T-helper 2 cell treated with Interferon-gamma antibody and Interleukin-4, amounts not matched to agents 5 μg/mL and 100 μg/mL, for 36 hours (primary cell): ENCODE results near the gene SLC35B2.
"Not testable (repeated sequence)": the region's sequence is repeated elsewhere in the genome, so short reads cannot be mapped to it uniquely, and the experiment has no call there.

ENCODE experiments used
- DNase-seq: peaks from one replicate; pipeline ENCODE4 v3.0.0; 2021; ENCODE audit warnings: low spot score
- H3K27ac Mint-ChIP-seq: one replicate; pipeline ENCODE4 v1.8.0; 2021; ENCODE audit warnings: mild to moderate bottlenecking, mixed read lengths
- H3K27me3 Mint-ChIP-seq: one replicate; pipeline ENCODE4 v1.8.0; 2021; ENCODE audit warnings: low read depth, mixed read lengths
- H3K36me3 Mint-ChIP-seq: one replicate; pipeline ENCODE4 v1.8.0; 2021; ENCODE audit warnings: low read depth, mixed read lengths
- H3K4me1 Mint-ChIP-seq: one replicate; pipeline ENCODE4 v1.8.0; 2021; ENCODE audit warnings: low read depth, mixed read lengths
- H3K4me3 Mint-ChIP-seq: one replicate; pipeline ENCODE4 v1.8.0; 2022; ENCODE audit warnings: mild to moderate bottlenecking, moderate library complexity, mixed read lengths
- H3K9me3 Mint-ChIP-seq: one replicate; pipeline ENCODE4 v1.8.0; 2021; ENCODE audit warnings: mixed read lengths

Gene SLC35B2

DNA sequence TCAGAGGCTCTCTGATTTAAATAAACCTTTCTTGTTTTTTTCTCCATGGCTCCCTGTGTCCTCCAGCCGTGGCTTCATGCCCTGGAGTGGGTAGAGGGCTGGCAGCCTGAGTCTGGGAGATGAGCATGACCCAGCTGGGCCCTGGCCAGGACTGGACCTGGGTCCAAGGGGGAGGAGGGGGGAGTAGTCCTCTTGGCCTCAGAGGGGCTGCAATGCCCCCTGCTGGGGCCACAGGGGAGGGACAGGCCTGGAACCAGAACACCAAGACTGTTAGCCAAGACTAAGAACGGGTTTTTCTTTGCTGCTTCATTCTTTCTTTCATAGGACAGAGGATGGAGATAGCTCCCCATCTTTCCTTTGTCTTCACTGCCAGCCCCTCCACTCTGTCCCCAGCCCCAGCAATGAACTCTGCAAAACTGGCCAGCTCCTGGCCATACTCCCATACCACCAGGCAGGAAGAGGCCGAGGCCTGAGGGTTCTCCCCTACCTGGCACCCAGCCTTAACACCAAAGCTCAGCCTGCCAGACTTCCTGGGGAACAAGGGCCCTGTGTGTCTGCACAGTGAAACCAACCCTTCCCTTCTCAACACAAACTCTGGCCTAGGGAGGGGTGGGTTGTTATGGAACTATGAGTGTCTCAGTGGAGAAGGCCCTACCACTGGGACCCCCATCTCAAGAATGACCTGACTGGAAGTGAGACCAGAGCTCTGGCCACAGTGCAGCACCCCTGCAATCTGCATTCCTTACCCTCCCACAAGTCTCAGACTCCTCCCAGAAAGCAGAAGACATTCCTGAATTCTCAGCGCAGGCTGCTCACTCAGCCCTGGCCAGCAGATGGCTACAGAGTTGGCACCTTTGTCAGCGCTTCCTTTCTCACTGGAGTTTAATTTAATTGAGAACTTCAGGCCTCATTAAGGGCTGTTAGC, 23.0 kb downstream of the SLC35B2 start:
- no peak for DNase-seq
- peaks cover 10% of the 10 kb centered on the region for H3K4me1 Mint-ChIP-seq
- H3K36me3 Mint-ChIP-seq, result peaks cover 14% of the 10 kb centered on the region
- no peak overlapping the region for H3K27ac Mint-ChIP-seq
- H3K9me3 Mint-ChIP-seq, result no peaks in the 10 kb centered on the region
- H3K4me3 Mint-ChIP-seq, result no peak overlapping the region
- H3K27me3 Mint-ChIP-seq, result no peaks in the 10 kb centered on the region

DNA sequence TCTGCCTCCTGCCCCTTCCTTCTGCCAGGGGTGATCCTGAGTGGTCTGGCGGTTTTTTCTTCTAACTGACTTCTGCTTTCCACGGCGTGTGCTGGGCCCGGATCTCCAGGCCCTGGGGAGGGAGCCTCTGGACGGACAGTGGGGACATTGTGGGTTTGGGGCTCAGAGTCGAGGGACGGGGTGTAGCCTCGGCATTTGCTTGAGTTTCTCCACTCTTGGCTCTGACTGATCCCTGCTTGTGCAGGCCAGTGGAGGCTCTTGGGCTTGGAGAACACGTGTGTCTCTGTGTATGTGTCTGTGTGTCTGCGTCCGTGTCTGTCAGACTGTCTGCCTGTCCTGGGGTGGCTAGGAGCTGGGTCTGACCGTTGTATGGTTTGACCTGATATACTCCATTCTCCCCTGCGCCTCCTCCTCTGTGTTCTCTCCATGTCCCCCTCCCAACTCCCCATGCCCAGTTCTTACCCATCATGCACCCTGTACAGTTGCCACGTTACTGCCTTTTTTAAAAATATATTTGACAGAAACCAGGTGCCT, 23.7 kb downstream of the SLC35B2 start:
- peaks cover 14% of the 10 kb centered on the region for H3K36me3 Mint-ChIP-seq
- H3K9me3 Mint-ChIP-seq, result no peaks in the 10 kb centered on the region
- DNase-seq, result no peak
- no peaks in the 10 kb centered on the region for H3K27me3 Mint-ChIP-seq
- H3K4me1 Mint-ChIP-seq, result peaks cover 10% of the 10 kb centered on the region
- H3K4me3 Mint-ChIP-seq, result no peak overlapping the region
- peak overlapping the region; percentile 27 for H3K27ac Mint-ChIP-seq

DNA sequence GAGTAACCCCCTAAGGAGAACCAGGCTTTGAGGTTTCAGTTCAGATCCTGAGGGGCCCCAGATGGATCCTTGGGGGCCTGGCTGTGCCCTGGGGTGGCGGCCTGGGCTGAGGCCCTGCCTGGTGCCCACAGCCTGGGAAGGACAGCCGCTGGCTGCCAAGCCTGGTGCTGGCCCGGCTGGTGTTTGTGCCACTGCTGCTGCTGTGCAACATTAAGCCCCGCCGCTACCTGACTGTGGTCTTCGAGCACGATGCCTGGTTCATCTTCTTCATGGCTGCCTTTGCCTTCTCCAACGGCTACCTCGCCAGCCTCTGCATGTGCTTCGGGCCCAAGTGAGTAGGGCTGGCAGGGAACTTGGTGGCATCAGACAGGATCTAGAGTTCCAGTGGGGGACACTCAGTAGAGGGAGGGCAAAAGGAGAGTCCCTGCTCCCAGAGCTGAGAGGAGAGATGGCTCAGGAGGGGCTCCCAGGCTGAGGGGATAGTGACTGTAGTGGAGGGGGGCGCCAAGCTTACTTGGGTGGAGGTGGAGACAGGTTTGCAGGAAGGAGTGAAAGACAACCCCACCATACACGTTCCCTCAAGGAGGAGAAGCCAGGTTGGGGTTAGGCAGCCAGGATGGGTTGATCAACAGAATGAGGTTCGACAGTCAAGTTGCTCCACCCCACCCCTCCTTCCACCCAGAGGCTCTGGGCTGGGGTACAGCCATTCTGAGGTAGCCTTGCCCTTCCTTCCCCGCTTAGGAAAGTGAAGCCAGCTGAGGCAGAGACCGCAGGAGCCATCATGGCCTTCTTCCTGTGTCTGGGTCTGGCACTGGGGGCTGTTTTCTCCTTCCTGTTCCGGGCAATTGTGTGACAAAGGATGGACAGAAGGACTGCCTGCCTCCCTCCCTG, 24.4 kb downstream of the SLC35B2 start:
- Mint-ChIP-seq H3K36me3 (peaks cover 14% of the 10 kb centered on the region), H3K27me3 (no peaks in the 10 kb centered on the region)

DNA sequence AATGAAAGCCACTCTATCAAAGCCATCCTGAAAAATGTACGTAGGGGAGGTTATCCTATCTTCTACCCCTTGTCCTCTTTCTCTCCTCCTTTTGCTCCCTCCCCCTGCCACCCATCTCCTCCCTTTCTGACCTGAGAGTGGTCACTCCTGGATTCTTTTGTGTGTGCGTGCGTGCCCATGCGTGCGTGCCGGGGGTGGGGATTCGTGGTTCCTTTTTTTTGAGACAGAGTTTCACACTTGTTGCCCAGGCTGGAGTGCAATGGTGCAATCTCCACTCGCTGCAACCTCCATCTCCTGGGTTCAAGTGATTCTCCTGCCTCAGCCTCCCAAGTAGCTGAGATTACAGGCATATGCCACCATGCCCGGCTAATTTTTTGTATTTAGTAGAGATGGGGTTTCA, 25.9 kb downstream of the SLC35B2 start:
- H3K9me3 Mint-ChIP-seq, H3K4me3 Mint-ChIP-seq, H3K27ac Mint-ChIP-seq, H3K4me1 Mint-ChIP-seq, DNase-seq, H3K27me3 Mint-ChIP-seq: not testable (repeated sequence)
- peaks cover 14% of the 10 kb centered on the region for H3K36me3 Mint-ChIP-seq

More for the DNA sequence above, 24.4 kb downstream of the SLC35B2 start:
- H3K4me3 Mint-ChIP-seq, result no peak overlapping the region
- DNase-seq, result no peak
- no peaks in the 10 kb centered on the region for H3K9me3 Mint-ChIP-seq
- H3K4me1 Mint-ChIP-seq, result peaks cover 6% of the 10 kb centered on the region
- H3K27ac Mint-ChIP-seq, result peak overlapping the region; percentile 27

DNA sequence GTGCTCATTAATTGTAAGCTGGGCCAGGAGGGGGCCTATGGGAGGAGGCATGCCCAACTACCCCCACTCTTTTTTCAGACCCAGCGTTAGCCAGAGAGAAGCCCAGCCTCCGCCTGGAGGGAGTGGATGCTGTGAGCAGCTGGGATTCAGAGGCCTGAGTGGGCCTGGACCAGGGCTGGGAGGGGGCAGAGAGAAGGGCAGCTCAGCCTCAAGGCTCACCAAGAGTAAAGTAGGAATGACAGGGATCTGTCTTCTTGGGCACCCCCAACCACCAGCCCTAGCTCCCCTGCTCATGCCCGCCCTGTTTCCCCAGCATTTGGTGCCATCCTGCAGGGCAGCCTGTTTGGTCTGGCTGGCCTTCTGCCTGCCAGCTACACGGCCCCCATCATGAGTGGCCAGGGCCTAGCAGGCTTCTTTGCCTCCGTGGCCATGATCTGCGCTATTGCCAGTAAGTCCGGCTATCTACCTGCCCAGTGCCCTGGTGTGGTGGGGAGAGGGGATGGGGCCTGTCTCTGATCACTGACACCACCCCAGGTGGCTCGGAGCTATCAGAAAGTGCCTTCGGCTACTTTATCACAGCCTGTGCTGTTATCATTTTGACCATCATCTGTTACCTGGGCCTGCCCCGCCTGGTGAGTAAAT, 27.2 kb downstream of the SLC35B2 start:
- Mint-ChIP-seq H3K9me3 (no peaks in the 10 kb centered on the region), H3K27ac (no peak overlapping the region), H3K4me1 (peaks cover 6% of the 10 kb centered on the region), H3K4me3 (no peak overlapping the region), H3K36me3 (peaks cover 14% of the 10 kb centered on the region), H3K27me3 (no peaks in the 10 kb centered on the region)
- no peak for DNase-seq

DNA sequence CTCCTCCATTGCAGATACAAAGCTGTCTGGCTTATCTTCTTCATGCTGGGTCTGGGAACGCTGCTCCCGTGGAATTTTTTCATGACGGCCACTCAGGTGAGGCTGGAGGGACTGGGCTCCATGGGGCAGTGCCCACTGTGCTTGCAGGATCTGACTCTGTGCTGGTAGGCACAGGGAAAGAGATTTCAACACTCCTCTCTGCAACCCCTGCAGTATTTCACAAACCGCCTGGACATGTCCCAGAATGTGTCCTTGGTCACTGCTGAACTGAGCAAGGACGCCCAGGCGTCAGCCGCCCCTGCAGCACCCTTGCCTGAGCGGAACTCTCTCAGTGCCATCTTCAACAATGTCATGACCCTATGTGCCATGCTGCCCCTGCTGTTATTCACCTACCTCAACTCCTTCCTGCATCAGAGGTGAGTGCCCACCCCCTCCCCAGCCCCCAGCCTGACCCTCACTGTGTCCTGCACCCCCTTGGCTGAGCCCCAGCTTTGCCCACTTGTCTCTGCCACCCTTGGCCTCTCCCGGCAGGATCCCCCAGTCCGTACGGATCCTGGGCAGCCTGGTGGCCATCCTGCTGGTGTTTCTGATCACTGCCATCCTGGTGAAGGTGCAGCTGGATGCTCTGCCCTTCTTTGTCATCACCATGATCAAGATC, 27.8 kb downstream of the SLC35B2 start:
- Mint-ChIP-seq H3K27me3 (no peaks in the 10 kb centered on the region), H3K27ac (no peak overlapping the region), H3K4me1 (peaks cover 12% of the 10 kb centered on the region), H3K36me3 (peaks cover 14% of the 10 kb centered on the region), H3K4me3 (no peak overlapping the region), H3K9me3 (no peaks in the 10 kb centered on the region)
- no peak for DNase-seq

DNA sequence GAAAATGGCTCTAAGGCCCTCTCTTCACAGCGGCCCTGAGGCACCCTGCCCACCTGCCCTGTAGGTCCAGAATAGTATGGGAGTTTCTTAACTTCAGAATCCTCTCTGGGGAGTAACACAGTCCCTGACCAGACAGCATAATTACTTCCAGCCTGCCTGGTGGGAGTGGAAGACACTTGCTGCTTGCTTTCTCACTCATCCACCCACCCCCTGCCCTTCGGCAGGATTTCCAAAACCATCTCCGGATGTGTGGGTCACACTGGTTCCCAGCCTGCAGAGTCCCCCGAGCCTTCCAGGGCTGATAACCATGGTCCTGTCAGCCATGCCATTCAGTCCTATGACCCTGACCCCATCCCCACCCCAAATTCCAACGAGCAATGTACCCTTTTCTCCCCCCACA, 28.5 kb downstream of the SLC35B2 start:
- H3K27ac Mint-ChIP-seq, result no peak overlapping the region
- no peaks in the 10 kb centered on the region for H3K27me3 Mint-ChIP-seq
- H3K4me3 Mint-ChIP-seq, result no peak overlapping the region
- H3K9me3 Mint-ChIP-seq, result no peaks in the 10 kb centered on the region
- peaks cover 16% of the 10 kb centered on the region for H3K4me1 Mint-ChIP-seq
- no peak for DNase-seq
- H3K36me3 Mint-ChIP-seq, result peaks cover 14% of the 10 kb centered on the region

DNA sequence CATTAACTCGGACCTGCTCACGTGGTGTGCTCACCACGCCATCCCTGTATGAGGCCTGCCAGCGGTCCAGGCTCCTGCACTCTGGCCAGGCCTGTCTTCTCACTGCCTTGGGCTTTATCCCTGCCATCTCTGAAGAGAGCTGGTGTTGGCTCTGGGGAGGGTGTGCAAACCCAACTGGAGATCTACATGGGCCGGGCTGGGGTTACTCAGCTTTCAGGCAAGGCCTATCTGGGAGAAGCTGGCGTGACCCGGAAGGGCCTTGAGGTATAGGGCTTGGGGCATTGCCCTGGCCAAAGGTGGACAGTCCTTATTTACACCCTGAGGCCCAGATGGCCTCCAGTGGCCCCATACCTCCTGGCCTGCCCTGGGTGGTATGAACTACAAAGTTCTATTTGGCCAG, 28.9 kb downstream of the SLC35B2 start:
- Mint-ChIP-seq H3K27ac (no peak overlapping the region), H3K27me3 (no peaks in the 10 kb centered on the region), H3K36me3 (peaks cover 14% of the 10 kb centered on the region), H3K9me3 (no peaks in the 10 kb centered on the region), H3K4me3 (no peak overlapping the region), H3K4me1 (peaks cover 16% of the 10 kb centered on the region)
- DNase-seq, result no peak

DNA sequence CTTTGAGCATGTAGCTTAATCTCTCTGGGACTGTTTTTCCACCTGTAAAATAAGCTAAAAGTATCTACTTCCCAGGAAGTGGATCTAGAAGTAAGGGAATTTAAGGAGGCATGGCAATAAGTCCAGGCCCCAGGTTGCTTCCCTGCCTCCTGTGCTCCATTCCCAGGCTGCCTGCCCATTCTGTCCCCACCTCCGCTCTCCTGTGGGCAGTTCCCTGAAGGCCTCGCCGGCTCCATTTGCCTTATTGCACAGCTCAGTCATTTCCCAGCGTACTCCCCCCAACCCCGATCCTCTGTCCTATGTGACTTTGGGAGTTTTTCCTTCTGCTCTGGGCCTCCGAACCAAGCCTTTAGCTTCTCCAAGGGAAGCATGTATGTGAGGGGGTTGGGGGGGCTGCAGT, 29.3 kb downstream of the SLC35B2 start:
- H3K4me1 Mint-ChIP-seq, result peaks cover 17% of the 10 kb centered on the region
- H3K27me3 Mint-ChIP-seq, result no peaks in the 10 kb centered on the region

DNA sequence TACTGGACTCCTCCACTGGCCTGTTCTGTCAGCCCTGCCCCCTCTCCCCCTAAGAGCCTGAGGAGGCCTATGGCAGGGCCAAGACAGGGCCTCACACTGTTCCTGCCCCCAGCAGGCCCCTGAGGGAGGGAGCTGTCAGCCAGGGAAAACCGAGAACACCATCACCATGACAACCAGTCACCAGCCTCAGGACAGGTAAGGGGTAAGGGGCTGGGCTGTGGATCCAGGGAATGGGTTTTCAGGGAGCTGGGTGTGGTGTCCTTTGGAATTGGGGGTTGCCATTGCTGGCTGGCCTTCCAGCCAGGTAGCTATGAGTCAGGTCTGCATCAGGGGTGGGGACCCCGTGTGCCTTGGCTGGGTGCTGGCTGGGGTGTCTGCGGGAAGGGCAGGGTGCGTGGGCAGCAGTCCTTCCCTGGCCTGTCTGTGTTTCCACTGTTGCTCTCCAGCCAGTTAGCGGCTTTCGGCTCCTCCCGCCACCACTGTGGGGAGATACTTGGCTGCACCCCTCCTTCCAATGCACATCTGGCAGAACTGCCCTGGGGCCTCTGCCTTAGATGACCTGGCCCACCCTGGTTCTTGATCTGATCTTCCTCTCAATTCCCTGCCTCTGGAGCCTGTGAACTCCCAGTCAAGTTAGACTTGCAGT, 30.1 kb downstream of the SLC35B2 start:
- Mint-ChIP-seq H3K36me3 (peaks cover 11% of the 10 kb centered on the region), H3K4me1 (peaks cover 20% of the 10 kb centered on the region), H3K27ac (no peak overlapping the region), H3K27me3 (no peaks in the 10 kb centered on the region), H3K4me3 (no peak overlapping the region), H3K9me3 (no peaks in the 10 kb centered on the region)
- no peak for DNase-seq

More for the DNA sequence above, 29.3 kb downstream of the SLC35B2 start:
- no peak overlapping the region for H3K27ac Mint-ChIP-seq
- H3K36me3 Mint-ChIP-seq, result peaks cover 14% of the 10 kb centered on the region
- no peaks in the 10 kb centered on the region for H3K9me3 Mint-ChIP-seq
- no peak for DNase-seq
- no peak overlapping the region for H3K4me3 Mint-ChIP-seq

DNA sequence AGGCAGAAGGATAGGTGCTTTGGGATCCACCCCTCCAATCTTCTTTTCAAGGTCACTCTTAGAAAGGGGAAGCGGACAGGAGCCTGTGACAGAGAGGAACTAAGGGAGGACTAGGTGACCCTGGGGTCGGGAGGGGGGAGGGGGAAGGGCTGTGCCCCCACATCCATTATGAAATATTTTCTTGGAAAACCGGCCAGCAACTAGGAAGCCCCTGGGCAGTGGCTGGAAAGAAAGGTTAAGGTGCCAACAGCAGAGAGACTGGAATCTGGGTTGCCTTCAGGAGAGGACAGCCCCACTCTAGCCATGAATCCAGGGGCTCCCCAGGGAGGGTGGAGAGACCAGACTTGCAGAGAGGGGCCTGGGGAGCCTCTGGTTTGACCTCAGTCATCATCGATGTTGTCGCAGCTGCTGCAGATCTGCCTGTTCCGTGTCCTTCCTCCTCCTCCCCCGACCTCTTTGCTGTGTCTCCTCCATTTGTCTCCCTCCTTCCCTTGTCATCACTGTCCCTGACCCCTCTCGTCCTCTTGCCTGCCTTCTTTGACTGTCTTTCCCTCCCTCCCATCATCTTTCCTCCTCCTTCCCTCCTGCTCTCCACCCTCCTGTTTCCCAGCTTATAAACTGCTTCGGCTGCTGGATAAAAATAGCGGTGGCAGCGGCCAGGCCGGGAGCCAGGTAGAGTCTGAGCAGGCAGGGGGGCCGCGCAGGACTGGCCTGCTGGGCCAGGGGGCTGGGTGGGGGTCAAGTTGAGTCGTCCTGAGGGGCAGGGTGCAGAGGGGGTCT, 30.8 kb downstream of the SLC35B2 start:
- Mint-ChIP-seq H3K4me3 (no peak overlapping the region), H3K36me3 (peaks cover 11% of the 10 kb centered on the region), H3K27ac (no peak overlapping the region), H3K4me1 (peaks cover 23% of the 10 kb centered on the region), H3K27me3 (no peaks in the 10 kb centered on the region), H3K9me3 (no peaks in the 10 kb centered on the region)
- no peak for DNase-seq

DNA sequence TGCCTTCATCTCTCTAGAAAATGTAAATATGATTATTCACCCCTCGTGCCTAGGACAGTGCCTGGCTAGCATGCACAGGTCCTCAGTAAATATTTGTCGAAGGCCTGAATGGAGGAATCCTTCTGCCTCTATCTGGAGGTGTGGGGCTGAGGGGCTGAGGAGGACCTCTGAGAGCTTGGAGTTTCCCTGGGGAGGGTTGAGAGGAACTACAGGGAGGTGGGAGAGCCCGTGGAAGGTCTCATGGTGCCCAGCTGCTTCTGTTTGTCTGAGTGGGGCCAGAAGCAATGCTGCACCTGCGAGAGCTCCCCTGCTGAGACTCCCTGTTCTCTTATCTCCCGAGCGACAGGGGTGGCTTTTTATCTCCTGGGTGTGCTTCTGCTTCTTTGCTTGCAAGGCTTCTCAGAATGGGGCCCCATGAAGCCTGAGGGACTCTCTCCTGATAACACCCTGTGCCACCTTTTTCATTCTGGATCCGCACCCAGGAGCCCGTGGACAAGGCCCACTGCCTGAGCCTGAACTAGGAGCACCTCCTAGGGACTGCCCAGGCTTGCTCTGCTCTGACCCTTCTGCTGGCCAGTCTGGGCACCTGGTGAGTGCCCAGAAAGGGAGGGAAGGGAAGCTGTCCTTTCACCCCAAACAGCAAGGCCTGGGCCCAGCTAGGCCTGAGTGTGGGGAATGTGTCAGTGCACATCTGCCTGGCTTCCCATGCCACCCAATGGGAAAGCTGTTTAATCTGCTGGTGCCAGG, 31.6 kb downstream of the SLC35B2 start:
- Mint-ChIP-seq H3K36me3 (peaks cover 5% of the 10 kb centered on the region), H3K4me1 (peaks cover 26% of the 10 kb centered on the region)
- DNase-seq, result no peak

More for the DNA sequence above, 31.6 kb downstream of the SLC35B2 start:
- H3K9me3 Mint-ChIP-seq, result no peaks in the 10 kb centered on the region
- peak overlapping the region; percentile 56 for H3K4me3 Mint-ChIP-seq
- no peaks in the 10 kb centered on the region for H3K27me3 Mint-ChIP-seq
- no peak overlapping the region for H3K27ac Mint-ChIP-seq
